OCI-LY1 (cell line): ENCODE data around the gene NDFIP2.

Experiments used
- CTCF ChIP-seq: fragments of 200-600 bp; sonication (generic), shearing (Covaris generic); IDR thresholded peaks from 2 replicates; pipeline ENCODE4 v1.5.1; 2017; ENCODE audit warnings: mild to moderate bottlenecking, antibody characterized with exemption, low read length, moderate library complexity, mixed read lengths
- EZH2 ChIP-seq: fragments of 200-600 bp; sonication (generic), shearing (Covaris generic); IDR thresholded peaks from 2 replicates; pipeline ENCODE4 v1.8.0; 2017; ENCODE audit warnings: borderline replicate concordance, mixed run types, mild to moderate bottlenecking, antibody characterized with exemption, low read length, moderate library complexity, mixed read lengths

GRCh38 chr13:79543883-79544282 lies 62.9 kb downstream of the NDFIP2 start:
- TF ChIP-seq CTCF: no peak
- TF ChIP-seq EZH2: no peak
